Liver (tissue), 3 donors: Measurements from ENCODE around the gene SHH.

Experiments
- ATF3 ChIP-seq: IDR thresholded peaks from 2 replicates; pipeline ENCODE4 v1.6.1; 2016; ENCODE audit warnings: antibody characterized with exemption
- CTCF ChIP-seq: fragments of 150-350 bp; IDR thresholded peaks from 2 replicates; pipeline ENCODE4 v1.5.1; 2017; ENCODE audit warnings: improper control_type of control experiment, low read depth, low read length; ENCODE audit not compliant: missing input control
- EGR1 ChIP-seq, 2 donors: IDR thresholded peaks; 2 replicates each; pipeline ENCODE4 v1.6.1; 2016 to 2018; ENCODE audit warnings: antibody characterized with exemption in 2 of 2, low read depth in 2 of 2
- FOXA1 ChIP-seq: IDR thresholded peaks from 2 replicates; pipeline ENCODE4 v1.6.1; 2016; ENCODE audit warnings: antibody characterized with exemption
- FOXA2 ChIP-seq: IDR thresholded peaks from 2 replicates; pipeline ENCODE4 v1.6.1; 2016; ENCODE audit warnings: antibody characterized with exemption
- GABPA ChIP-seq, 2 donors: IDR thresholded peaks in 1 of 2; conservative IDR thresholded peaks in 1 of 2; 2 replicates each; pipeline ENCODE4 v1.6.1; 2016; ENCODE audit warnings: antibody characterized with exemption in 2 of 2, mild to moderate bottlenecking in 1 of 2, moderate library complexity in 1 of 2
- HNF4A ChIP-seq, 2 donors: conservative IDR thresholded peaks; 2 replicates each; pipeline ENCODE4 v1.6.1; 2016; ENCODE audit warnings: antibody characterized with exemption in 2 of 2, mild to moderate bottlenecking in 2 of 2
- MAX ChIP-seq: IDR thresholded peaks from 2 replicates; pipeline ENCODE4 v1.6.1; 2016; ENCODE audit warnings: antibody characterized with exemption
- SP1 ChIP-seq: IDR thresholded peaks from 2 replicates; pipeline ENCODE4 v1.6.1; 2018; ENCODE audit warnings: antibody characterized with exemption, mild to moderate bottlenecking
- TAF1 ChIP-seq: conservative IDR thresholded peaks from 2 replicates; pipeline ENCODE4 v1.6.1; 2016; ENCODE audit warnings: antibody characterized with exemption, mild to moderate bottlenecking
- donor health status: healthy.
- donor health status: healthy.

GRCh38 chr7:155839461-155839860, 27.2 kb upstream of the SHH start:
- TF ChIP-seq CTCF = no peak
- TF ChIP-seq ATF3 = no peak
- TF ChIP-seq MAX = no peak
- TF ChIP-seq SP1 = no peak
- TF ChIP-seq FOXA2 = no peak
- TF ChIP-seq HNF4A (conservative IDR thresholded peaks at IDR 0.05) = no peak
- TF ChIP-seq FOXA1 = no peak
- no peak for TF ChIP-seq GABPA (IDR thresholded peaks at IDR 0.05 in 1 of 2, conservative IDR thresholded peaks at IDR 0.05 in 1 of 2)
- TF ChIP-seq TAF1 = no peak
- TF ChIP-seq EGR1 (IDR thresholded peaks at IDR 0.05; ENCODE audit: low read depth in 2 of 2) = no peak
